Caco-2 (cell line): ENCODE results near the gene CLEC2A. TPM values are rescaled to one million over a fixed set of nuclear protein-coding genes. Genes with fewer than 3 reads are reported as not detected.

Source experiments
- BruUV-seq: library from RNA; stranded (reverse); fragments of 400-500 nt; replicated peaks from 2 replicates; lab custom pipeline; 2021; lab: Mats Ljungman, UMichigan
- CTCF ChIA-PET: fragments of 300-600 bp; sonication (Branson Sonifier 250); formaldehyde crosslinking; loops from one replicate; lab custom pipeline; 2022; ENCODE audit warnings: antibody characterized with exemption; lab: Charles Lee
- POLR2A ChIA-PET: fragments of 300-600 bp; sonication (Branson Sonifier 250); formaldehyde crosslinking; loops from one replicate; lab custom pipeline; 2022; ENCODE audit warnings: antibody characterized with exemption; lab: Charles Lee
- DNase-seq, 2 experiments: peaks; one replicate each; pipeline versions ENCODE4 v3.0.0 to v3.0.0-alpha.2; 2020 to 2022
- H3K27me3 ChIP-seq: replicated peaks from 2 replicates; pipeline ENCODE4 v1.6.0; 2011; ENCODE audit warnings: low read length; ENCODE audit not compliant: control insufficient read depth, insufficient read depth
- H3K36me3 ChIP-seq: 2 replicates; pipeline ENCODE4 v1.5.1; 2011; ENCODE audit warnings: low read length; ENCODE audit not compliant: control insufficient read depth, insufficient read depth
- H3K4me1 ChIP-seq: fragments of 250-450 bp; sonication (Bioruptor Pico); 2 replicates; pipeline ENCODE4 v1.5.1; 2020; ENCODE audit warnings: mild to moderate bottlenecking
- H3K4me3 ChIP-seq: 2 replicates; pipeline ENCODE4 v1.5.1; 2011; ENCODE audit warnings: low read depth, mild to moderate bottlenecking, control low read depth, low read length
- H3K9me3 ChIP-seq: fragments of 250-450 bp; sonication (Bioruptor Pico); 2 replicates; pipeline ENCODE4 v1.5.1; 2020; ENCODE audit warnings: mild to moderate bottlenecking, moderate library complexity
- H3K27ac Mint-ChIP-seq: one replicate; pipeline ENCODE4 v1.8.0; 2022; ENCODE audit warnings: mixed read lengths; ENCODE audit not compliant: unreplicated experiment
- H3K27me3 Mint-ChIP-seq: one replicate; pipeline ENCODE4 v1.8.0; 2022; ENCODE audit warnings: mixed read lengths; ENCODE audit not compliant: insufficient read depth, unreplicated experiment
- H3K36me3 Mint-ChIP-seq: one replicate; pipeline ENCODE4 v1.8.0; 2022; ENCODE audit warnings: mild to moderate bottlenecking, mixed read lengths; ENCODE audit not compliant: insufficient read depth, unreplicated experiment
- H3K4me1 Mint-ChIP-seq: one replicate; pipeline ENCODE4 v1.8.0; 2022; ENCODE audit warnings: low read depth, mixed read lengths; ENCODE audit not compliant: unreplicated experiment
- H3K4me3 Mint-ChIP-seq: one replicate; pipeline ENCODE4 v1.8.0; 2022; ENCODE audit warnings: mild to moderate bottlenecking, moderate library complexity, mixed read lengths; ENCODE audit not compliant: unreplicated experiment
- H3K9me3 Mint-ChIP-seq: one replicate; pipeline ENCODE4 v1.8.0; 2022; ENCODE audit warnings: mixed read lengths; ENCODE audit not compliant: unreplicated experiment
- CTCF ChIP-seq, 2 experiments: fragments of 200-600 bp in 1 of 2; IDR thresholded peaks; 1 replicate in 1 of 2; 2 replicates in 1 of 2; pipeline versions ENCODE4 v1.5.1 to v1.8.0; 2011 to 2022; ENCODE audit warnings: antibody characterized with exemption in 1 of 2, control low read depth in 1 of 2, inconsistent platforms in 1 of 2, low read depth in 1 of 2, low read length in 1 of 2, mild to moderate bottlenecking in 1 of 2, moderate library complexity in 1 of 2; ENCODE audit not compliant: insufficient read depth in 1 of 2, severe bottlenecking in 1 of 2, unreplicated experiment in 1 of 2
- intact Hi-C: fragments of 100-400 bp; cut with micrococcal nuclease; formaldehyde crosslinking; loops from one replicate; pipeline ENCODE4 v1.10.0; 2022; ENCODE audit not compliant: unreplicated experiment
- total RNA-seq: library from RNA; stranded (reverse); gene quantifications from 2 replicates; pipeline ENCODE4 v1.2.3, GENCODE V29; 2022

Gene CLEC2A
- total RNA-seq, 1 experiment from 2014 or later = not detected

DNA sequence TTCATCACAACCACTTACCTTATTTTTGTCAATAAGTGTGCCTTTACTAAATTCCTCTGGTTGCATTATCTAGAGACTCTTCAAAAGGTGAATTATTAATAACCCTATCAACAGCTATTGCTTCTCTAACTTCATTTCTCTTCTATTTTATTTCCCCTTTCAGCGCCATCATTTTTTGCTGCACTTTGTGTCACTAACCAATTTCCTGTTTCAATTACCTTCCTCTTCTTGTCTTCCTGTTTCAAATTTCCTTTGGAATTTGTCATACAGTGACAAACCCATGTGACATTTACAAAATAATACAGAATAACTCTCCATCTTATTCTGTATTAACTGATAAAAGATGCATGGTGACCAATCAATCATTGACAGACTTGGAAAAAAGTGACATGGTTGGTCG is 12.2 kb upstream of the CLEC2A start:
- ChIA-PET CTCF (no interaction called here), POLR2A (no interaction called here)
- H3K4me3 ChIP-seq = no peak overlapping the region
- H3K27ac Mint-ChIP-seq = no peak overlapping the region
- DNase-seq = no peak
- H3K9me3 ChIP-seq = no peaks in the 10 kb centered on the region
- H3K4me1 ChIP-seq = no peaks in the 10 kb centered on the region
- TF ChIP-seq CTCF (IDR thresholded peaks at IDR 0.05; ENCODE audit: insufficient read depth in 1 of 2, low read depth in 1 of 2, low read length in 1 of 2, severe bottlenecking in 1 of 2, unreplicated experiment in 1 of 2) = no peak
- H3K36me3 ChIP-seq = no peaks in the 10 kb centered on the region
- H3K36me3 Mint-ChIP-seq = no peaks in the 10 kb centered on the region
- peaks cover 20% of the 10 kb centered on the region for H3K27me3 Mint-ChIP-seq
- H3K27me3 ChIP-seq = no peaks in the 10 kb centered on the region
- intact Hi-C loops = no loop called here
- BruUV-seq = no TSS peak
- no peaks in the 10 kb centered on the region for H3K4me1 Mint-ChIP-seq
- no peak overlapping the region for H3K4me3 Mint-ChIP-seq
- H3K9me3 Mint-ChIP-seq = no peaks in the 10 kb centered on the region

DNA sequence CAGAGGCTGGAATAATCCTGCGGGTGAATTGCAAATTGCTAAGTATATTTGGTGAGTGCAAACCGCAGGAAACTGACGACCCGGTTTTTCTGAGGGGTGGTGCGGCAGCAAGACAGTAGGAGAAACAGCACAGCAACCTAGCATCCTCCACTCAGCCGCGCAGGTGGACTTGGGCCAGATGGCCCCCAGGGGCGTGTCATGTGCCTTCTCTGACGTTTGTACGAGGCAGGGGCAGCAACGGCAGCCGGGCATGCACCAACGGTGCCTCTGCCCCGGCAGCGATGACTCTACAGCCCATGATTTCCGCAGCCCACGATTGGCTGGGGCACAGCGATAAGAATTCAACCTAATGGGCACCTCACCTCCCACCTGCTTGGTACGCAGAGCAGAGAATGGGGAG is 11.1 kb upstream of the CLEC2A start:
- intact Hi-C loops = no loop called here
- H3K27ac Mint-ChIP-seq = no peak overlapping the region
- Histone ChIP-seq H3K4me3 (no peak overlapping the region), H3K27me3 (no peaks in the 10 kb centered on the region), H3K4me1 (no peaks in the 10 kb centered on the region), H3K9me3 (no peaks in the 10 kb centered on the region), H3K36me3 (no peaks in the 10 kb centered on the region)
- no peaks in the 10 kb centered on the region for H3K9me3 Mint-ChIP-seq
- TF ChIP-seq CTCF (IDR thresholded peaks at IDR 0.05; ENCODE audit: insufficient read depth in 1 of 2, low read depth in 1 of 2, low read length in 1 of 2, severe bottlenecking in 1 of 2, unreplicated experiment in 1 of 2) = no peak
- ChIA-PET POLR2A (no interaction called here), CTCF (no interaction called here)
- no peaks in the 10 kb centered on the region for H3K4me1 Mint-ChIP-seq
- H3K36me3 Mint-ChIP-seq = no peaks in the 10 kb centered on the region
- no TSS peak for BruUV-seq
- H3K27me3 Mint-ChIP-seq = peaks cover 21% of the 10 kb centered on the region
- DNase-seq = no peak
- no peak overlapping the region for H3K4me3 Mint-ChIP-seq

GRCh38 chr12:9941838-9942237 is 9.7 kb upstream of the CLEC2A start:
- Mint-ChIP-seq H3K27ac (no peak overlapping the region), H3K36me3 (no peaks in the 10 kb centered on the region), H3K4me1 (no peaks in the 10 kb centered on the region), H3K9me3 (no peaks in the 10 kb centered on the region), H3K27me3 (peaks cover 22% of the 10 kb centered on the region), H3K4me3 (no peak overlapping the region)
- no TSS peak for BruUV-seq
- no peaks in the 10 kb centered on the region for H3K36me3 ChIP-seq
- H3K27me3 ChIP-seq = no peaks in the 10 kb centered on the region
- intact Hi-C loops = no loop called here
- DNase-seq = no peak
- TF ChIP-seq CTCF (IDR thresholded peaks at IDR 0.05; ENCODE audit: insufficient read depth in 1 of 2, low read depth in 1 of 2, low read length in 1 of 2, severe bottlenecking in 1 of 2, unreplicated experiment in 1 of 2) = no peak
- CTCF ChIA-PET = no interaction called here
- no peaks in the 10 kb centered on the region for H3K9me3 ChIP-seq
- no peaks in the 10 kb centered on the region for H3K4me1 ChIP-seq
- POLR2A ChIA-PET = no interaction called here
- no peak overlapping the region for H3K4me3 ChIP-seq
